GM12878 (cell line): ENCODE measurements around the gene CFP. TPM values are rescaled to one million over a fixed set of nuclear protein-coding genes. Genes with fewer than 3 reads are reported as not detected.

Source experiments
- ATAC-seq: fragments of 200-7000 bp; cut with Tn5 transposase; 3 replicates; pipeline ENCODE4 v1.9.1; 2020; ENCODE audit warnings: mild to moderate bottlenecking, moderate library complexity
- BruUV-seq: library from RNA; stranded (reverse); fragments of 400-500 nt; replicated peaks from 2 replicates; lab custom pipeline; 2021; lab: Mats Ljungman, UMichigan
- CTCF ChIA-PET: fragments of 300-600 bp; sonication (Branson Sonifier 250); formaldehyde crosslinking; extraction: SDS; loops from one replicate; lab custom pipeline; 2021; ENCODE audit warnings: inconsistent platforms; lab: Yijun Ruan, JAX
- POLR2A ChIA-PET: fragments of 350-600 bp; formaldehyde crosslinking; extraction: SDS; loops from one replicate; lab custom pipeline; 2021; ENCODE audit warnings: inconsistent platforms; lab: Charles Lee
- RAD21 ChIA-PET: fragments of 300-600 bp; sonication (Branson Sonifier 250); formaldehyde crosslinking; loops from one replicate; lab custom pipeline; 2023; ENCODE audit warnings: antibody characterized with exemption; ENCODE audit not compliant: unreplicated experiment; lab: Charles Lee
- SMC1A ChIA-PET: fragments of 300-600 bp; sonication (Branson Sonifier 250); formaldehyde crosslinking; loops from one replicate; lab custom pipeline; 2023; ENCODE audit not compliant: unreplicated experiment, uncharacterized antibody; lab: Charles Lee
- DNase-seq: peaks from one replicate; pipeline ENCODE4 v3.0.0-alpha.2; 2011; ENCODE audit warnings: low read depth, low spot score
- FAIRE-seq: peaks from 3 replicates; lab custom pipeline; 2011; peaks lifted over from hg19 to GRCh38; lab: Jason Lieb, UNC
- H2AFZ ChIP-seq: 2 replicates; pipeline ENCODE4 v1.6.0; 2011; ENCODE audit warnings: low read depth, low read length, control low read depth; ENCODE audit not compliant: control insufficient read depth
- H3K27ac ChIP-seq: 2 replicates; pipeline ENCODE4 v1.5.1; 2011; ENCODE audit warnings: control low read depth; ENCODE audit not compliant: control insufficient read depth, insufficient read depth
- H3K27me3 ChIP-seq, 2 experiments: replicated peaks in 1 of 2; 2 replicates each; pipeline versions ENCODE4 v1.6.0 to v1.6.1; 2011; ENCODE audit warnings: low read length in 1 of 2; ENCODE audit not compliant: control insufficient read depth in 2 of 2, insufficient read depth in 2 of 2
- H3K36me3 ChIP-seq, 2 experiments: 2 replicates each; pipeline ENCODE4 v1.5.1; 2011; ENCODE audit warnings: low read length in 1 of 2; ENCODE audit not compliant: control insufficient read depth in 2 of 2, insufficient read depth in 2 of 2
- H3K4me1 ChIP-seq: 2 replicates; pipeline ENCODE4 v1.6.1; 2011; ENCODE audit warnings: mild to moderate bottlenecking, low read length, moderate library complexity, mixed read lengths; ENCODE audit not compliant: control insufficient read depth, insufficient read depth
- H3K4me2 ChIP-seq: 2 replicates; pipeline ENCODE4 v1.6.0; 2011; ENCODE audit warnings: control low read depth; ENCODE audit not compliant: control insufficient read depth, insufficient read depth
- H3K4me3 ChIP-seq: fragments of 200-600 bp; sonication (generic); 2 replicates; pipeline ENCODE4 v1.5.1; 2016
- H3K79me2 ChIP-seq: 2 replicates; pipeline ENCODE4 v1.6.0; 2011; ENCODE audit warnings: low read length; ENCODE audit not compliant: control insufficient read depth, insufficient read depth
- H3K9ac ChIP-seq: 2 replicates; pipeline ENCODE4 v1.8.0; 2011; ENCODE audit warnings: low read length, control low read depth, mixed read lengths; ENCODE audit not compliant: control insufficient read depth, insufficient read depth
- H3K9me3 ChIP-seq: replicated peaks from 3 replicates; pipeline ENCODE4 v1.5.1; 2011; ENCODE audit warnings: mild to moderate bottlenecking, low read length; ENCODE audit not compliant: control insufficient read depth, insufficient read depth
- H4K20me1 ChIP-seq: 2 replicates; pipeline ENCODE4 v1.6.0; 2011; ENCODE audit not compliant: control insufficient read depth, insufficient read depth
- ATF2 ChIP-seq: IDR thresholded peaks from 2 replicates; pipeline ENCODE4 v1.6.1; 2012; ENCODE audit warnings: low read length, inconsistent platforms
- BHLHE40 ChIP-seq, 2 experiments: fragments of 450-650 bp in 1 of 2; IDR thresholded peaks; 2 replicates each; pipeline ENCODE4 v1.6.1; 2011 to 2017; ENCODE audit warnings: low read depth in 2 of 2, borderline replicate concordance in 1 of 2, improper control_type of control experiment in 1 of 2, low read length in 1 of 2, mild to moderate bottlenecking in 1 of 2
- BRCA1 ChIP-seq: IDR thresholded peaks from 2 replicates; pipeline ENCODE4 v1.6.1; 2011; ENCODE audit warnings: low read depth, low read length, improper control_type of control experiment
- EGR1 ChIP-seq, 2 experiments: IDR thresholded peaks; 1 replicate in 1 of 2; 2 replicates in 1 of 2; pipeline ENCODE4 v1.6.1; 2011 to 2012; ENCODE audit warnings: low read depth in 2 of 2, low read length in 2 of 2, borderline replicate concordance in 1 of 2, mild to moderate bottlenecking in 1 of 2, moderate library complexity in 1 of 2
- FOS ChIP-seq: IDR thresholded peaks from 3 replicates; pipeline ENCODE4 v1.6.1; 2011; ENCODE audit warnings: borderline replicate concordance; ENCODE audit not compliant: insufficient read length; ENCODE audit errors: extremely low read depth
- GABPA ChIP-seq: IDR thresholded peaks from 2 replicates; pipeline ENCODE4 v1.6.1; 2014; ENCODE audit warnings: antibody characterized with exemption, low read depth, mild to moderate bottlenecking, inconsistent platforms
- MTA2 ChIP-seq: fragments of 450-650 bp; IDR thresholded peaks from 2 replicates; pipeline ENCODE4 v1.6.1; 2016; ENCODE audit warnings: low read depth, mild to moderate bottlenecking, moderate library complexity
- PKNOX1 ChIP-seq: fragments of 450-650 bp; IDR thresholded peaks from 2 replicates; pipeline ENCODE4 v1.6.1; 2016; ENCODE audit warnings: mild to moderate bottlenecking
- PML ChIP-seq: IDR thresholded peaks from 2 replicates; pipeline ENCODE4 v1.6.1; 2012; ENCODE audit warnings: low read length, inconsistent platforms
- RAD51 ChIP-seq: fragments of 450-650 bp; IDR thresholded peaks from 2 replicates; pipeline ENCODE4 v1.6.1; 2016; ENCODE audit warnings: moderate library complexity, mild to moderate bottlenecking, inconsistent platforms
- RCOR1 ChIP-seq: conservative IDR thresholded peaks from 2 replicates; pipeline ENCODE4 v1.6.1; 2012; ENCODE audit warnings: low read depth, low read length, improper control_type of control experiment
- RELA ChIP-seq: fragments of 450-650 bp; IDR thresholded peaks from 2 replicates; pipeline ENCODE4 v1.8.0; 2014; ENCODE audit warnings: borderline replicate concordance; ENCODE audit not compliant: partially characterized antibody
- REST ChIP-seq: IDR thresholded peaks from 2 replicates; pipeline ENCODE4 v1.6.1; 2012; ENCODE audit warnings: mild to moderate bottlenecking, low read depth, low read length
- SIX5 ChIP-seq: IDR thresholded peaks from 2 replicates; pipeline ENCODE4 v1.6.1; 2011; ENCODE audit warnings: mild to moderate bottlenecking, low read depth, low read length, moderate library complexity; ENCODE audit not compliant: severe bottlenecking
- SP1 ChIP-seq: IDR thresholded peaks from one replicate; pipeline ENCODE4 v1.6.1; 2011; ENCODE audit warnings: low read depth, low read length
- SUZ12 ChIP-seq: fragments of 200-600 bp; sonication (generic); IDR thresholded peaks from one replicate; pipeline ENCODE4 v1.6.1; 2018; ENCODE audit warnings: antibody characterized with exemption, mild to moderate bottlenecking; ENCODE audit not compliant: unreplicated experiment
- TAF1 ChIP-seq: IDR thresholded peaks from 2 replicates; pipeline ENCODE4 v1.6.1; 2011; ENCODE audit warnings: mild to moderate bottlenecking, low read depth, low read length, borderline replicate concordance
- TCF3 ChIP-seq: IDR thresholded peaks from 2 replicates; pipeline ENCODE4 v1.6.1; 2012; ENCODE audit warnings: low read depth, mild to moderate bottlenecking, low read length, borderline replicate concordance; ENCODE audit not compliant: insufficient read depth
- TCF7 ChIP-seq: IDR thresholded peaks from 2 replicates; pipeline ENCODE4 v1.6.1; 2014; ENCODE audit warnings: antibody characterized with exemption, borderline replicate concordance
- ZBED1 ChIP-seq: IDR thresholded peaks from 2 replicates; pipeline ENCODE4 v1.6.1; 2016; ENCODE audit warnings: borderline replicate concordance
- WGBS: methylation state at CpG from one replicate; pipeline ENCODE4 v1.1.6; 2016; ENCODE audit warnings: low lambda C conversion rate; ENCODE audit not compliant: insufficient replicate concordance, insufficient coverage; ENCODE audit errors: missing lambda C conversion rate; 5-methylcytosine and 5-hydroxymethylcytosine counted together
- in situ Hi-C: fragments of 300-500 bp; cut with MboI; formaldehyde crosslinking; loops from 9 replicates; pipeline ENCODE4 v1.14.3; 2018; ENCODE audit warnings: mixed read lengths
- intact Hi-C: fragments of 100-400 bp; cut with micrococcal nuclease; formaldehyde crosslinking; loops from one replicate; pipeline ENCODE4 v1.14.2; 2022; ENCODE audit not compliant: unreplicated experiment
- polyA plus RNA-seq, 11 experiments: library from polyadenylated mRNA; depleted of rRNA in 4 of 11; unstranded in 6 of 11; stranded (reverse) in 5 of 11; fragments of >200 nt; fragmentation: Nextera tagmentation in 4 of 11; fragmentation: Illumina TruSeq in 1 of 11; extraction: Ambion mirVana in 4 of 11; extraction: Trizol in 1 of 11; gene quantifications; 1 replicate in 1 of 11; 2 replicates in 10 of 11; pipeline versions ENCODE4 v1.2.1 to v1.2.3, GENCODE V29; 2011 to 2016; ENCODE audit warnings: inconsistent platforms in 2 of 11, missing spikeins in 2 of 11, low read depth in 1 of 11
- total RNA-seq, 4 experiments: library from RNA; depleted of rRNA in 3 of 4; stranded (reverse); fragments of >200 nt in 3 of 4; fragmentation: Illumina TruSeq in 1 of 4; extraction: Trizol in 1 of 4; gene quantifications; 2 replicates each; pipeline versions ENCODE4 v1.2.1 to v1.2.3, GENCODE V29; 2013 to 2021

The CFP gene
- total and polyA plus RNA-seq, 10 of the 15 experiments (the other 5 are each of a cell fraction or from before 2014, with no cell fraction given) = 0.72 to 10.1 (median 2.8) TPM

GRCh38 chrX:47623540-47624027, 6.1 kb downstream of the CFP start:
- ATAC-seq (0 out of 3 replicates have a peak, but pooled peaks have one; percentile 8), DNase-seq (no peak)
- TF ChIP-seq TCF7 (no peak), SP1 (no peak), SUZ12 (no peak), FOS (peak; percentile 3), BHLHE40 (IDR thresholded peaks at IDR 0.05; ENCODE audit: borderline replicate concordance in 1 of 2, low read depth in 2 of 2, low read length in 1 of 2) (peak in 1 of 2 experiments; percentile 58; a peak in 2 of 4 replicates), MTA2 (no peak), RAD51 (no peak), SIX5 (no peak), GABPA (no peak), REST (no peak), RELA (no peak), TCF3 (no peak), TAF1 (no peak), RCOR1 (no peak), ATF2 (no peak), BRCA1 (no peak), PML (no peak), ZBED1 (no peak), PKNOX1 (peak; percentile 52), EGR1 (IDR thresholded peaks at IDR 0.05; ENCODE audit: borderline replicate concordance in 1 of 2, low read depth in 2 of 2, low read length in 2 of 2) (no peak)

More at GRCh38 chrX:47623540-47624027, 6.1 kb downstream of the CFP start:
- FAIRE-seq = no peak
- no peak overlapping the region; the same call in 1 of the 2 replicates for H2AFZ ChIP-seq
- no peaks in the 10 kb centered on the region for H3K79me2 ChIP-seq
- no peak overlapping the region for H3K4me2 ChIP-seq
- CTCF ChIA-PET = no interaction called here
- H3K4me1 ChIP-seq = peaks cover 4% of the 10 kb centered on the region; the same call in 1 of the 2 replicates
- no peaks in the 10 kb centered on the region; the same call in 2 of the 3 replicates for H3K9me3 ChIP-seq
- no peaks in the 10 kb centered on the region; a peak in 1 of 4 replicates for H3K36me3 ChIP-seq
- RAD21 ChIA-PET = no interaction called here
- no peaks in the 10 kb centered on the region for H3K27me3 ChIP-seq
- SMC1A ChIA-PET = interaction anchor here (1.0 to 1.3 kb wide), 2 partner anchors 19 to 126 kb away, joined by 3 read pairs; no protein-coding TSS in a partner anchor
- H3K27ac ChIP-seq = no peak overlapping the region
- H3K9ac ChIP-seq = no peak overlapping the region
- BruUV-seq = no TSS peak
- intact Hi-C loops = no loop called here
- H4K20me1 ChIP-seq = no peaks in the 10 kb centered on the region
- 29% methylated on average over 33 of the region's 35 CpGs for WGBS
- in situ Hi-C loops = no loop called here
- POLR2A ChIA-PET = no interaction called here
- no peak overlapping the region; the same call in 1 of the 2 replicates for H3K4me3 ChIP-seq
